Stimulated activated CD4-positive, alpha-beta T cell treated with anti-CD3 and anti-CD28 coated beads, Interleukin-2, amount 100 ng/mL, for 4 hours (primary cell): ENCODE results near the gene CENPM.

Source experiments
- DNase-seq: peaks from one replicate; pipeline ENCODE4 v3.0.0-alpha.2; 2020; ENCODE audit warnings: low read depth

Gene CENPM

DNA sequence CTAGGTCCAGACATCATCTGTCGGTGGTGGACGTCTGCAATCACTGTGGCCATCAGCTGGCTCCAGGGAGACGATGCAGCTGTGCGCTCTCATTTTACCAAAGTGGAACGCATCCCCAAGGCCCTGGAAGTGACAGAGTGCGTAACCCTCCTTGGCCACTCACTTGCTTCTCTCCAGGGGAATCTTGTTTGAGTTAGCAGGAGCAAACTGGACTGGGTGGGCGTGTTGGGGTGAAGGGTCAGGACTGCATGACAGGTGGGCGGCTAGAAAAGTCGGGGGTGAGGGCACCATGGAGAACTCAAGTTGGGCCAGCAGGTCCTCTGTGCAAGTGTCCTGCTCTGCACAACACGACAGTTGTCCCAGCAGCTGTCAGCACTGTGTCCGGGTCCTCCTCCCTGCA, 48.3 kb downstream of the CENPM start:
- DNase-seq: no peak

DNA sequence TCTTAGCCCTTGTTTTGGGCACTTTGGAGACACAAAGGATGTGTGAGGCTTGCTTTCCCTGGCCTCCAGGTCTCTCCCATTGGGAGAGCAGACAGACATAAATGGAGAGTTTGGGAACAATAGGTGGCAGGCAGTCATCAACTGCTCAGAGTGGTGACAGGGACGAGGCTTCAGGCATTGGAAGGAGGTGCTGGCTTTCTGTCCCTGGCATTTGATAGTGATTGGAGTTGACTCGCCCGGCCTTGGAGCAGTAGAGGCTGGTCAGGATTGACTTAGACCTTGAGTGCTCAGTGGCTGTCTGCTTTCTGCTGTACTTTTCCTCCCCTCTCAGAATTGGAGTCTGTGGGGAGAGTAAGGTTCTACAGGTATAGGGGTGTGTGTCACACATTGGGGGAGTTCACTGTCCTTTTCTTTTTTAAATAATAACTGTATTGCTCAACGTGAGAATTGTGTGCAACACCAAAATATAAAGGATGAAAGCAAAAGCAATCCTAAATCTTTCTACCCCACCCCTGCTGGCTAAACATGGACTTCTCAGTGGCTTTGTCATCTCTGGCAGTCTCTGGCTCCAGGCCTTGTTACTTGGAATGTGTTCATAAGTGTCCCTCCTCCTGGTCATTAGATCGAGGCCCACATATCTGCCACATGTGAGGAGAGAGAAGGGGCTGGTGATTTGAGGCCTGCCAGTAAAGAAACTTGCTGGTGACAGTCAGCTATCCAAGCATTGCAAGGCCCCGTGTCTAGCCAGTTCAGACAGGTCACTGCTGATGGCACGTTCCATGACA, 53.2 kb downstream of the CENPM start:
- DNase-seq: no peak

DNA sequence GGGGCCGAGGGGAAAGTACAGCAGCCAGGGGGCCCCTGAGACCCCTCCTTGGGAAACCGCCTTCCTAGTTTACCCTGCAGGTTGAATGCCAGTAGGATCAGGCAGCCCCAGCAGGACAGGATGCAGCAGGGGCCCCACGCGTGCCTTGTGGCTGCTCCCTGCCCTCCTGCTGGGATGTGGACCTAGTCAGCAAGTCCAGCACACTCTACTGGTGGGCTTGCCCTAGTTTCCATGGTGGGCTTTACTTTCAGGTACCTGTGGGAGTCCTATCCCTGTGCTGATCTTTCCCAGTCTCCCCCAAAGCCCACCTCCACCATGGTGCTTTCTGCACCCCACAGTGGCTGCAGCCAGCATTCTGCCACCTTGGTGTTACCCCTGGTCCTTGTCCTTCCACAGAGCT, 54.2 kb downstream of the CENPM start:
- no peak for DNase-seq

DNA sequence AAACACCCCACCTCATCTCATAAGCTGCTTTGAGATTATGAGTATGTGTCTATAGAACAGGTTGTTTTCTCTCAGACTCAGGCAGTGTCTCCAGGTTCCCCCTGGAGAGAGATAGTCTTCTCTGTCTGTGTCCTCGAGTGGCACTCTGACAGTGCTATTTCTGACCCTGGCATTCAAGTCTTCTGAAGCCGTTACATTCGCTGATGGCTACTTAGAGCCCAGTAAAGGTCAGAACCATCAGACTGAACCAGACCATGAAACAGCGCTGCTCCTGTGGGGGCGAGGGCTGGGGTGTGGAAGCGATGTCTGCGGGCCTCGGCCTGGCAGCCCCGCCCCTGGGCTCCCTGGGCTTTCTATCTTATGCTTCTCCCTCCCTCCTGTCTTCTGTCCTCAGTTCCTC, 55.5 kb downstream of the CENPM start:
- no peak for DNase-seq
